ENCODE results near the gene GRB7. TPM values are rescaled to one million over a fixed set of nuclear protein-coding genes. Genes with fewer than 3 reads are reported as not detected.

The GRB7 gene
- total RNA-seq, 1 experiment from 2014 or later: 7.3 TPM

GRCh38 chr17:39735882-39736281 is 1.9 kb upstream of the GRB7 start:
- TF ChIP-seq, protein P1, sequence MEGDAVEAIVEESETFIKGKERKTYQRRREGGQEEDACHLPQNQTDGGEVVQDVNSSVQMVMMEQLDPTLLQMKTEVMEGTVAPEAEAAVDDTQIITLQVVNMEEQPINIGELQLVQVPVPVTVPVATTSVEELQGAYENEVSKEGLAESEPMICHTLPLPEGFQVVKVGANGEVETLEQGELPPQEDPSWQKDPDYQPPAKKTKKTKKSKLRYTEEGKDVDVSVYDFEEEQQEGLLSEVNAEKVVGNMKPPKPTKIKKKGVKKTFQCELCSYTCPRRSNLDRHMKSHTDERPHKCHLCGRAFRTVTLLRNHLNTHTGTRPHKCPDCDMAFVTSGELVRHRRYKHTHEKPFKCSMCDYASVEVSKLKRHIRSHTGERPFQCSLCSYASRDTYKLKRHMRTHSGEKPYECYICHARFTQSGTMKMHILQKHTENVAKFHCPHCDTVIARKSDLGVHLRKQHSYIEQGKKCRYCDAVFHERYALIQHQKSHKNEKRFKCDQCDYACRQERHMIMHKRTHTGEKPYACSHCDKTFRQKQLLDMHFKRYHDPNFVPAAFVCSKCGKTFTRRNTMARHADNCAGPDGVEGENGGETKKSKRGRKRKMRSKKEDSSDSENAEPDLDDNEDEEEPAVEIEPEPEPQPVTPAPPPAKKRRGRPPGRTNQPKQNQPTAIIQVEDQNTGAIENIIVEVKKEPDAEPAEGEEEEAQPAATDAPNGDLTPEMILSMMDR (IDR thresholded peaks at IDR 0.05; ENCODE audit: unreplicated experiment): no peak
- no peak overlapping the region for H3K27ac Mint-ChIP-seq (ENCODE audit: low read depth, unreplicated experiment)
- H3K4me3 Mint-ChIP-seq (ENCODE audit: unreplicated experiment): no peak overlapping the region
- H3K36me3 Mint-ChIP-seq (ENCODE audit: insufficient read depth, unreplicated experiment): no peaks in the 10 kb centered on the region
- H3K9me3 Mint-ChIP-seq (ENCODE audit: unreplicated experiment): no peaks in the 10 kb centered on the region
- H3K4me1 Mint-ChIP-seq (ENCODE audit: insufficient read depth, unreplicated experiment): peaks cover 38% of the 10 kb centered on the region
- intact Hi-C loops (cut with micrococcal nuclease): loop anchor here (5.0 kb wide), 1 partner anchor 114 kb away; no protein-coding TSS in a partner anchor
- CTCF ChIA-PET: interaction anchor here (1.0 to 1.4 kb wide), 2 partner anchors 82 to 112 kb away, joined by 3 read pairs; no protein-coding TSS in a partner anchor
- peaks cover 11% of the 10 kb centered on the region for H3K27me3 Mint-ChIP-seq (ENCODE audit: insufficient read depth, unreplicated experiment)
- POLR2A ChIA-PET: interaction anchor here (0.8 to 1.5 kb wide), 2 partner anchors 8 to 48 kb away, joined by 3 to 4 read pairs; partner anchors contain the start of gene PGAP3
- no TSS peak for BruUV-seq (replicated peaks)
- no peak for DNase-seq (ENCODE audit: unreplicated experiment)

- CTCF ChIA-PET: interaction anchor here (0.6 to 1.4 kb wide), 4 partner anchors 31 to 113 kb away, joined by 3 read pairs; no protein-coding TSS in a partner anchor
- Mint-ChIP-seq H3K36me3 (ENCODE audit: insufficient read depth, unreplicated experiment) (no peaks in the 10 kb centered on the region), H3K27ac (ENCODE audit: low read depth, unreplicated experiment) (no peak overlapping the region), H3K27me3 (ENCODE audit: insufficient read depth, unreplicated experiment) (peaks cover 11% of the 10 kb centered on the region), H3K9me3 (ENCODE audit: unreplicated experiment) (no peaks in the 10 kb centered on the region), H3K4me3 (ENCODE audit: unreplicated experiment) (no peak overlapping the region), H3K4me1 (ENCODE audit: insufficient read depth, unreplicated experiment) (peaks cover 45% of the 10 kb centered on the region)
- TF ChIP-seq, protein P1 (IDR thresholded peaks at IDR 0.05; ENCODE audit: unreplicated experiment): no peak
- DNase-seq (ENCODE audit: unreplicated experiment): peak; percentile 42
- no TSS peak for BruUV-seq (replicated peaks)
- POLR2A ChIA-PET: interaction anchor here (0.6 to 4.3 kb wide), 5 partner anchors 9 to 218 kb away, joined by 3 to 36 read pairs (median 4); partner anchors contain the start of gene PGAP3
- intact Hi-C loops (cut with micrococcal nuclease): loop anchor here (5.0 kb wide), 1 partner anchor 114 kb away; no protein-coding TSS in a partner anchor
Observed at GRCh38 chr17:39736319-39737165, 1.2 kb upstream of the GRB7 start.

DNA sequence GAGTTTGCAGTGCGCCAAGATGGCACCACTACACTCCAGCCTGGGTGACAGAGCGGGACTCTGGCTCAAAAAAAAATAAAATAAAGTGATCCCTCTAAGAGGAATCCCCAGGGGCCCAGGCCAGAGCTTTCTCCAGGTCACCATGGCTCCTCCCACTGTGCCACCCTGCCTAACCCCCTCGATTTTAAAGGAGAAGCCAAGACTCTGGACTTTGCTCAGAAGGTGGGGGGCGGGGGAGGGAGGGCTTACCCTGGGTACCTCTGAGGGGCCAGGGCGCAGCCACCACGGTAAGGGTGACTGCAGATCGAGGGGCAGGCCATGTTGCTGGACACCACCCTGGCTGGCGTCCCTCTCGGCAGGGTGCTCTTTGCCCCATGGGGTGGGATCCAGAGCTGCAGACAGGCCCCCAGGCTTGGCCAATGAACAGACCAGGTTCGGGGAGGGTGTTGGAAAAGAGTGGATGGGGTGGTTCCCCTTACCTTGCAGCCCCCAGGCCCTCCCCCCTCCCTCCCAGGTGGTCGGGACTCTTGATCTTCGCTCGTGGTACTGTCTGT is 455 bp upstream of the GRB7 start:
- peak overlapping the region; percentile 81 for H3K4me3 Mint-ChIP-seq (ENCODE audit: unreplicated experiment)

More for the DNA sequence above, 455 bp upstream of the GRB7 start:
- H3K27ac Mint-ChIP-seq (ENCODE audit: low read depth, unreplicated experiment): no peak overlapping the region
- BruUV-seq (replicated peaks): no TSS peak
- peaks cover 11% of the 10 kb centered on the region for H3K27me3 Mint-ChIP-seq (ENCODE audit: insufficient read depth, unreplicated experiment)
- H3K4me1 Mint-ChIP-seq (ENCODE audit: insufficient read depth, unreplicated experiment): peaks cover 45% of the 10 kb centered on the region
- intact Hi-C loops (cut with micrococcal nuclease): loop anchor here (5.0 kb wide), 1 partner anchor 115 kb away; no protein-coding TSS in a partner anchor
- no peak for DNase-seq (ENCODE audit: unreplicated experiment)
- CTCF ChIA-PET: interaction anchor here (0.9 to 1.4 kb wide), 2 partner anchors 102 to 113 kb away, joined by 3 read pairs; no protein-coding TSS in a partner anchor
- TF ChIP-seq, protein P1 (IDR thresholded peaks at IDR 0.05; ENCODE audit: unreplicated experiment): no peak
- no peaks in the 10 kb centered on the region for H3K9me3 Mint-ChIP-seq (ENCODE audit: unreplicated experiment)
- POLR2A ChIA-PET: interaction anchor here (0.6 to 4.3 kb wide), 3 partner anchors 17 to 217 kb away, joined by 3 to 36 read pairs (median 3); partner anchors contain the start of gene PGAP3
- H3K36me3 Mint-ChIP-seq (ENCODE audit: insufficient read depth, unreplicated experiment): no peaks in the 10 kb centered on the region
